Measurements from ENCODE around the gene DIP2A. TPM values are rescaled to one million over a fixed set of nuclear protein-coding genes. Genes with fewer than 3 reads are reported as not detected.
A peak's percentile ranks its signal among the peaks of the same experiment; 100 is the strongest.
"Not testable (repeated sequence)": the region's sequence is repeated elsewhere in the genome, so short reads cannot be mapped to it uniquely, and the experiment has no call there.

Gene DIP2A
- total and polyA plus RNA-seq, 9 donors: 20.5 to 40.3 (median 32.0) TPM

- intact Hi-C loops (cut with DNase I): no loop called here
- peak in 4 of 5 donors; percentile 32 to 75 (median 49) for DNase-seq
- Histone ChIP-seq H3K9me3 (no peaks in the 10 kb centered on the region), H3K36me3 (no peaks in the 10 kb centered on the region), H3K27ac (no peak overlapping the region), H3K4me3 (no peak overlapping the region), H3K27me3 (no peaks in the 10 kb centered on the region), H3K4me1 (ENCODE audit: insufficient read depth) (no peaks in the 10 kb centered on the region)
- whole genome bisulfite sequencing, 3 donors: 47 to 57% (median 49%) methylated on average over 2 of the region's 2 CpGs
- no peak for TF ChIP-seq CTCF (IDR thresholded peaks at IDR 0.05)
- no peak for TF ChIP-seq POLR2A (IDR thresholded peaks at IDR 0.05)
- no peak for TF ChIP-seq EP300 (IDR thresholded peaks at IDR 0.05)
Measured at GRCh38 chr21:46515109-46515508, 56.4 kb downstream of the DIP2A start.

- TF ChIP-seq EP300 (IDR thresholded peaks at IDR 0.05) (no peak), POLR2A (IDR thresholded peaks at IDR 0.05) (no peak), CTCF (IDR thresholded peaks at IDR 0.05) (no peak)
- intact Hi-C loops (cut with DNase I): no loop called here
- H3K4me3 ChIP-seq: no peak overlapping the region
- no peaks in the 10 kb centered on the region for H3K36me3 ChIP-seq
- 95 to 98% (median 97%) methylated on average over 2 of the region's 2 CpGs for WGBS, 3 donors
- no peaks in the 10 kb centered on the region for H3K9me3 ChIP-seq
- H3K27ac ChIP-seq: no peak overlapping the region
- no peaks in the 10 kb centered on the region for H3K27me3 ChIP-seq
- no peak for DNase-seq
- no peaks in the 10 kb centered on the region for H3K4me1 ChIP-seq (ENCODE audit: insufficient read depth)
Measured at GRCh38 chr21:46516068-46516467, 57.4 kb downstream of the DIP2A start.

GRCh38 chr21:46517361-46517760 lies 58.7 kb downstream of the DIP2A start:
- Histone ChIP-seq H3K36me3 (no peaks in the 10 kb centered on the region), H3K27ac (no peak overlapping the region), H3K4me1 (ENCODE audit: insufficient read depth) (no peaks in the 10 kb centered on the region), H3K4me3 (no peak overlapping the region), H3K27me3 (no peaks in the 10 kb centered on the region), H3K9me3 (no peaks in the 10 kb centered on the region)
- WGBS, 3 donors: 79 to 95% (median 85%) methylated on average over 6 of the region's 6 CpGs
- TF ChIP-seq CTCF (IDR thresholded peaks at IDR 0.05) (no peak), EP300 (IDR thresholded peaks at IDR 0.05) (no peak), POLR2A (IDR thresholded peaks at IDR 0.05) (no peak)
- intact Hi-C loops (cut with DNase I): no loop called here
- DNase-seq: no peak

- 49 to 64% (median 62%) methylated on average over 4 of the region's 4 CpGs for WGBS, 3 donors
- TF ChIP-seq EP300 (IDR thresholded peaks at IDR 0.05): no peak
- intact Hi-C loops (cut with DNase I): no loop called here
Measured at GRCh38 chr21:46518983-46519583, 60.4 kb downstream of the DIP2A start.

GRCh38 chr21:46527393-46527792 lies 68.7 kb downstream of the DIP2A start:
- H3K27ac ChIP-seq; H3K9me3 ChIP-seq; H3K4me1 ChIP-seq (ENCODE audit: insufficient read depth); DNase-seq; H3K4me3 ChIP-seq; H3K27me3 ChIP-seq; H3K36me3 ChIP-seq; intact Hi-C loops (cut with DNase I): not testable (repeated sequence)
- WGBS, 3 donors: 78 to 85% (median 84%) methylated on average over 8 of the region's 8 CpGs

More at GRCh38 chr21:46518983-46519583, 60.4 kb downstream of the DIP2A start:
- DNase-seq: no peak
- no peaks in the 10 kb centered on the region for H3K9me3 ChIP-seq
- H3K4me3 ChIP-seq: no peak overlapping the region
- no peak overlapping the region for H3K27ac ChIP-seq
- no peaks in the 10 kb centered on the region for H3K36me3 ChIP-seq
- no peaks in the 10 kb centered on the region for H3K27me3 ChIP-seq
- H3K4me1 ChIP-seq (ENCODE audit: insufficient read depth): no peaks in the 10 kb centered on the region

Data from ovary (tissue), 9 donors.